Chondrocyte (in vitro differentiated cells): ENCODE results near the gene TMPRSS5. TPM values are rescaled to one million over a fixed set of nuclear protein-coding genes. Genes with fewer than 3 reads are reported as not detected.

Experiments used
- DNase-seq: peaks from one replicate; pipeline ENCODE4 v3.0.0; 2021; ENCODE audit warnings: mixed read lengths, low spot score
- H3K27ac Mint-ChIP-seq: one replicate; pipeline ENCODE4 v1.8.0; 2021; ENCODE audit warnings: mild to moderate bottlenecking, moderate library complexity, mixed read lengths; ENCODE audit not compliant: unreplicated experiment
- H3K27me3 Mint-ChIP-seq: 2 replicates; pipeline ENCODE4 v1.8.0; 2021; ENCODE audit warnings: low read depth, mixed read lengths
- H3K36me3 Mint-ChIP-seq: 2 replicates; pipeline ENCODE4 v1.8.0; 2021; ENCODE audit warnings: low read depth, mixed read lengths
- H3K4me1 Mint-ChIP-seq: 2 replicates; pipeline ENCODE4 v1.8.0; 2021; ENCODE audit warnings: low read depth, mild to moderate bottlenecking, mixed read lengths
- H3K4me3 Mint-ChIP-seq: one replicate; pipeline ENCODE4 v1.8.0; 2021; ENCODE audit warnings: mild to moderate bottlenecking, moderate library complexity, mixed read lengths; ENCODE audit not compliant: unreplicated experiment
- H3K9me3 Mint-ChIP-seq: 2 replicates; pipeline ENCODE4 v1.8.0; 2021; ENCODE audit warnings: low read depth, mixed read lengths
- long read RNA-seq: library from polyadenylated mRNA; stranded (forward); transcript quantifications from one replicate; pipeline ENCODE4 v2.0.0, GENCODE V29; 2021
- total RNA-seq: library from RNA; stranded (reverse); gene quantifications from 3 replicates; pipeline ENCODE4 v1.2.1, GENCODE V29; 2021
- TF ChIP-seq, protein P1 (sequence below): fragments of 200-600 bp; sonication (generic); IDR thresholded peaks from 2 replicates; pipeline ENCODE4 v1.5.0; 2021; ENCODE audit warnings: antibody characterized with exemption, mild to moderate bottlenecking, moderate library complexity

The TMPRSS5 gene
- total RNA-seq = 0.33 to 0.92 TPM (median 0.37 TPM) in 3 replicates
- long read RNA-seq = 0 reads

DNA sequence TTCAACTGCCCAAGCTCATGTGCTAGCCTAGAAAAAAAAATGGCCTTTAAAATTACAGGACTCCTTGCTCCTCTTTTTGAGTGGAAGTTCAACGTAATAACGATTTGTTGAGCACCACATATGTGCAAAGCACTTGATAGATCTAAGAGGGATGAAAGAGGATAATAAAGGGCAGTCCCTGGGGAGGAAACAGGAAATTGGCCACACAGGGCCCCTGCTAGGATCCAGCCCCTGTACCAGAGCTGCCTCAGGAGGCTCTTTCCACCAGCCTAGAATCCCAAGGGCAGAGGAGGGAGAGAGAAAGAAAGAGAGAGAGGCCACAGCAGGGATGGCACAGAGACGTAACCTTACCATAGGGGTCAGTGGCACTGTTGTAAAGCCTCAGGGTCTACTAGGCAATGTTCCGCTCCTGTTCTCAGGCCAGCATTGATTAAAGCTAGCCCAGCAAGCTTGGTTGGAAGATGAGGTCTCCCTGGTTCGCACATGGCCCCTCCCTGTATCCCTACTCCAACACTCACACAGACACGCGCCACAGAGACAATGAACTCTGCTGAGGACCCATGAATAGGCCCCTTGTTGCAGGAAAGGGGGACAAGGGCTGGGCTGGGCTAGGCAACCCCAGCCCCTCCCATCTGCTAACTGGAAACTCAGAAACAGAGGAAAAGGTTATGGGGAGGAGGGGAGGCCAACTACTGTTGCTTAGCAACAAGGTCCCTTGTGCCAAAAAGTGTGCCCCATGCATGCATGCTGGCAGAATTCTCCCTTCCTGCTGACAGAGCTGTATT is at the start of gene TMPRSS5:
Gene TMPRSS5, minus strand, starts transcription at position 438 of the 785 bp plus-strand sequence. Its CDS starts 84 bp downstream, at position 354.
- DNase-seq = no peak
- TF ChIP-seq, protein P1, sequence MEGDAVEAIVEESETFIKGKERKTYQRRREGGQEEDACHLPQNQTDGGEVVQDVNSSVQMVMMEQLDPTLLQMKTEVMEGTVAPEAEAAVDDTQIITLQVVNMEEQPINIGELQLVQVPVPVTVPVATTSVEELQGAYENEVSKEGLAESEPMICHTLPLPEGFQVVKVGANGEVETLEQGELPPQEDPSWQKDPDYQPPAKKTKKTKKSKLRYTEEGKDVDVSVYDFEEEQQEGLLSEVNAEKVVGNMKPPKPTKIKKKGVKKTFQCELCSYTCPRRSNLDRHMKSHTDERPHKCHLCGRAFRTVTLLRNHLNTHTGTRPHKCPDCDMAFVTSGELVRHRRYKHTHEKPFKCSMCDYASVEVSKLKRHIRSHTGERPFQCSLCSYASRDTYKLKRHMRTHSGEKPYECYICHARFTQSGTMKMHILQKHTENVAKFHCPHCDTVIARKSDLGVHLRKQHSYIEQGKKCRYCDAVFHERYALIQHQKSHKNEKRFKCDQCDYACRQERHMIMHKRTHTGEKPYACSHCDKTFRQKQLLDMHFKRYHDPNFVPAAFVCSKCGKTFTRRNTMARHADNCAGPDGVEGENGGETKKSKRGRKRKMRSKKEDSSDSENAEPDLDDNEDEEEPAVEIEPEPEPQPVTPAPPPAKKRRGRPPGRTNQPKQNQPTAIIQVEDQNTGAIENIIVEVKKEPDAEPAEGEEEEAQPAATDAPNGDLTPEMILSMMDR = no peak
- H3K27ac Mint-ChIP-seq = no peak within 1 kb of the TSS
- H3K9me3 Mint-ChIP-seq = peaks cover 28% of the 10 kb centered on the region
- H3K4me3 Mint-ChIP-seq = no peak within 1 kb of the TSS
- peaks cover 16% of the 10 kb centered on the region for H3K36me3 Mint-ChIP-seq
- no peaks in the 10 kb centered on the region for H3K4me1 Mint-ChIP-seq
- H3K27me3 Mint-ChIP-seq = no peaks in the 10 kb centered on the region

DNA sequence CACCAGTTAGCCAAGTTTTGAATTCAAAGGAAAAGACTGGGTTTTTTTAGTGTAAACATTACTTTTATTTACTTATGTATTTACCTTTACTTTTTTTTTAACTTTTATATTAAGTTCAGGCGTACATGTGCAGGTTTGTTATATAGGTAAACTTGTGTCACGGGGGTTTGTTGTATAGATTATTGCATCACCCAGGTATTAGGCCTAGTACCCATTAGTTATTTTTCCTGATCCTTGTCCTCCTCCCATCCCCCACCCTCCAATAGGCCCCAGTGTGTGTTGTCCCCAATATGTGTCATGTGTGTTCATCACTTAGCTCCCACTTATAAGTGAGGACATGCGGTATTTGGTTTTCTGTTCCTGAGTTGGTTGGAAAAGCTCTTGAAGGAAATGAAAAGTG is 46.8 kb upstream of the TMPRSS5 start:
- no peak overlapping the region for H3K4me3 Mint-ChIP-seq
- no peak for DNase-seq
- H3K36me3 Mint-ChIP-seq = peaks cover 23% of the 10 kb centered on the region
- peaks cover 8% of the 10 kb centered on the region for H3K9me3 Mint-ChIP-seq
- TF ChIP-seq, protein P1 = no peak
- H3K4me1 Mint-ChIP-seq = no peaks in the 10 kb centered on the region
- H3K27me3 Mint-ChIP-seq = no peaks in the 10 kb centered on the region
- no peak overlapping the region for H3K27ac Mint-ChIP-seq

DNA sequence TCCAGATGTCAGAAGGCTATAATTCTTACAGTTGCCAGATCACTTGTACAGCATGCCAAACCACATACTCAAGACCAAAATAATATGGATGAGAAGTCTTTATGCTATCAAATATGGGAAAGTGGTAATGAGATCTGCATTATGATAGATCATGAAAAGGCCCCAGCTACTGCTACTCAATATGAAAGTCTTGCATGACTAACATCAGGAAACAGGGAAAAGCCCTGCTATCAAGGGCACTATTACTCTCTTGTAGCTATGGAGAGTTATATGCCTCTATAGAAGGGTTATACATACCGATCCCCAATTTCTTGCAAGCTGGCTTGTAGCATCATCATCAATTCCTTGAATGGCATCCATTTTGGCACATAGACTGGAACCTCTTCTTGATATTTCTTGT is 30.2 kb upstream of the TMPRSS5 start:
- Mint-ChIP-seq H3K27me3 (no peaks in the 10 kb centered on the region), H3K4me3 (no peak overlapping the region), H3K27ac (no peak overlapping the region), H3K4me1 (no peaks in the 10 kb centered on the region), H3K36me3 (peaks cover 30% of the 10 kb centered on the region), H3K9me3 (no peaks in the 10 kb centered on the region)
- no peak for DNase-seq
- TF ChIP-seq, protein P1 = no peak

DNA sequence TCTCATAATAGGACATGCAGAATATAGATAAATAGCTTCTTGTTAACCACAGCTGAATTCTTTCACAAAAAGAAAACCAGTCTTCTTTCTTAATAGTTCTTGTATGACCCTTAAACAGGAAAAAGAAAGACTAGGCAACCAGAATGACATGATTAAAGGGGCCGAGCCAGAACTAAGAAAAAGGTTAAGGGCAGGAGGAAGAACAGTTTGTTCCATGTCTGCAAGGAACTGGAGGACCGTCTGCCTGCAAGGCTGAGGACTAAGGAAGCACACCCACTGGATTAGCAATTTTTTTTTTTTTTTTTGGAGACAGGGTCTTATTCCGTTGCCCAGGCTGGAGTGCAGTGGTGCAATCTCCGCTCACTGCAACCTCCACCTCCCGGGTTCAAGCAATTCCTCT is 26.0 kb upstream of the TMPRSS5 start:
- peaks cover 14% of the 10 kb centered on the region for H3K36me3 Mint-ChIP-seq
- no peaks in the 10 kb centered on the region for H3K9me3 Mint-ChIP-seq
- TF ChIP-seq, protein P1 = no peak
- peaks cover 18% of the 10 kb centered on the region for H3K4me1 Mint-ChIP-seq
- H3K27ac Mint-ChIP-seq = no peak overlapping the region
- H3K27me3 Mint-ChIP-seq = no peaks in the 10 kb centered on the region
- DNase-seq = no peak
- H3K4me3 Mint-ChIP-seq = no peak overlapping the region

DNA sequence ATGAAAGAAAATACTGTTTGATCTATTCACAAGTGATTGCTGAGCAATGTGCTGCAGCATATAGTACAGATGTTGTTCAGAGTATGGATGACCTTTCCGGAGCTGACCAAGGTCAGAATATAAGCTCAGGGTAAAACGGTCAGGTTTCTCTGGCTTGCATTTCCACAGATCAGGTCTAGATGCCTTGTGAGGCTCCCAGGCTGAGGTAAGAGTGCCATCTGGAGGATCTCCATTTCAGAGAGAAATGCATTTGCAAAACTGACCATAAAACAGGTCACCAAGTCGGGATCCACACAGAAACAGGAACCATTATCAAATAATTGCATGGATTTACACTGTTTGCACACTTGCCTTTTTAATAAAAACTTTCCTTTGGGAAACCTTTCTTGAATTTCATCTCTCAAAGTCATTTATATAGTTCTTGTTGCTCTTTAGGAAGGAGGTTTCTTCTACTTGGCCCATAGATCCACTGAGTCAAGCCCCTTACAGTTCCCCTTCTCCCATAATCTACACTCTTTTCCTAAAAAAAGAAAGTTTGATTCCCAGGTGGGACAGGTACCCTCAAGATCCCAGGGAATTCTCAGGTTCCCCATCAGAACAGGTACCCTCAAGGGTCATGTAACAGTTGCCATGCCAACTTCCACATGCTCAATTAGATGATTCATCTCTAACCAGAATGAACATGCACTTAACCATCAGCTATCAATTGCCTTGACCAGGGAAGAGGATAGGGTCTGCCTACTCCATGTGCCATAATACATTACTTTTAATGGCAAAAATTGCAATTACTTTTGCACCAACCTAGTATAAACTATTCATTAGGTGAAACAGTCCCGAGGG is 25.0 kb upstream of the TMPRSS5 start:
- DNase-seq = no peak
- peaks cover 9% of the 10 kb centered on the region for H3K36me3 Mint-ChIP-seq
- H3K4me1 Mint-ChIP-seq = peaks cover 18% of the 10 kb centered on the region

More for the DNA sequence above, 25.0 kb upstream of the TMPRSS5 start:
- Mint-ChIP-seq H3K9me3 (no peaks in the 10 kb centered on the region), H3K4me3 (no peak overlapping the region), H3K27ac (no peak overlapping the region), H3K27me3 (no peaks in the 10 kb centered on the region)
- TF ChIP-seq, protein P1 = peak; percentile 87
